GM21515 (cell line): ENCODE measurements around the gene BCAR3.
A peak's percentile ranks its signal among the peaks of the same experiment; 100 is the strongest.

Experiments
- ATAC-seq: cut with Tn5 transposase; IDR thresholded peaks from one replicate; pipeline ENCODE4 v1.9.1; 2021; ENCODE audit not compliant: unreplicated experiment

Gene BCAR3

GRCh38 chr1:93600663-93601062 lies 81.0 kb downstream of the BCAR3 start:
- no peak for ATAC-seq

DNA sequence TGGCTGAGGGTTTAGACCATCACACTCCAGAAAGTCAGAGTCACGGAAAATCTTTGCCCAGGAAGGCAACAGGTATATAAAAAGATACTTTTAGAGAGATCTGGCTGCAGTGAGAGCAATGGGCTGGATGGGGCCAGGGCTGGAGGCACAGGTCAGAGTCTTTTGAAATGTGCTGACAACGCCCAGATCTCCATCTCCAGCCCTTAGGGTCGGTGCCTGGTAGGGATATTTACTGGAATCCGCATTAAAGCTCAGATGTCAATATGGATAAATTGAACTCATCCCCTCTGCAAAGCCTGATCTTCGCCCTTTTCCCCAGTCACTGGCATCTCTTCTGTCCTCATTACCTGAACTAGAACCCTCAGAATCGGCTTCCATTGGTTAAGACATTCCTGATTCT lies 82.2 kb downstream of the BCAR3 start:
- no peak for ATAC-seq

DNA sequence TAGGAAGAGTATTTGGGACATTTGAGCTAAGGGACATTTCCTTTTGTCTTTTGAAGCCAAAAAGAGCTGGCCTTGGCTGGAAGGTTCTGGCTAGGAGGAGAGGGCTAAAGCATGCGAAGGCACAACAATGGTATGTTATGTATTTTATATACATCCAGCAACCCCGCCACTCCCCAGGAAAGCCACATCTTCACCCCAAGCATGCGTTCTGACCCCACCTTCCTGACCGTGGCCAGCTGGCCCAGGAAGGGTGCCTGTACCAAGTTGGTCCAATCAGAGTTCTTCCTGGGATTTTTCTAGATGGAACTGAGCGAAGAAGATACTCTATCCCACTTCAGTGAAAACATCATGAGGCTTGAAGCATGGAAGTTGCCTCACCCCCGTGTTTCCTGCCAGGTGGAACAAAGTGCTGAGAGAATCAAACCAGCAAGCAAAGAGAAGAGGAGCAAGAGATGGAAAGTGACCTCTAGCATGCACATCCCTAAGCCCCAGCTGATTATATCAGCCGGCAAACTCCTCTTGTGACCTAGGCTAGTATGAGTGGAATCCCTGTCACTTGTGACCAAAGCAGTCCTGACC lies 82.7 kb downstream of the BCAR3 start:
- no peak for ATAC-seq

- no peak for ATAC-seq
Measured at GRCh38 chr1:93598396-93598795, 83.2 kb downstream of the BCAR3 start.

DNA sequence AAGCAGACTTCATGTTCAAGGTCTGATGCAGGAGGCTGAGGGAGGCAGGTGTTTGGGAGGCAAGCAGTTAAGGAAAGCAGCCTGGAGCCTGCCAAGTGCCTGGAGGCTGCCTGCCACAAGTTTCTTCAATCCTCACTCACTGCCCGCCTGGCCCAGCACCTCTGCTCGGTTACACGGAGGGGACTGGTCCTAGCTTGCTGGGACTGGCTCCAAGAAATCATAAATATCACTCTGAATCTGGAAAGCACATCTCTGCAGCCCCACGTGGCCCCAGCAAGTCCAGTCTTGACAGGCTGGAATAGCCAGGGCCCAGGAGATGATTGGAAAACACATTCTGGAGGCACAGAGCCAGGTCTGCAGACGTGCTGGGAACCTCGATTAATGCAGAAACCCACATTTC lies 83.9 kb downstream of the BCAR3 start:
- no peak for ATAC-seq

- ATAC-seq = no peak
Measured at GRCh38 chr1:93596329-93597089, 85.1 kb downstream of the BCAR3 start.

GRCh38 chr1:93595743-93596142 lies 85.9 kb downstream of the BCAR3 start:
- no peak for ATAC-seq

DNA sequence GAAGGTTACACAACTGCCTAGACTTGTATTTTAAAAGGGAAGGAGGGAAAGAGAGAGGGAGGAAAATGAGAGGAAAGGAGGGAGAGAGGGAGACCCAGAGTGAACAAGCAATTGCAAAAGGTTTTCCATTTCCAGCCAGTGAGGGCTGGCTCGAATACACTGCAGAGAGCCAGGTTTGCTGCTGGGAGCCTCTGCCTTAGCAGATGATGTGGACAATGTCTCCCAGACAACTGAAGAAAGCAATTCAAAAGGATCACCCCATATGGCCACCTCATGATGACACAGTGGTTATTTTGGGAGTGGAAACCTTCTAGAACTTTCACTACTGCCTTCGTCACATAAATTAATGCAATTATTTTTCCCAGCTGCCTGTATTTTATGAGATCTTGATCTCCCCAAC lies 86.4 kb downstream of the BCAR3 start:
- ATAC-seq = no peak

DNA sequence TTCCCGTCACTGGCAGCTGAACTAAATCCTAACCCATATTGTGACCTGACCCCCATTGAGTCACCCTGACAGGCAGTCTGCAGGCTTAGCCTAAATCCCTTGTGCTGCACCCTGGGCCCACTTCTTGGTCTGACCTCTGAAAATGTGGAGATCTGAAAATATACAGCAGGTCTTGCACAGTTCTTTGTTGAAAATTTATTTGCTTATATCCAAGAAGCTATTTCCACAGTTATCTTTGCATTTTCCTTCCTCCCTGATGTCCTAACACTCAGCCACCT lies 87.1 kb downstream of the BCAR3 start:
- no peak for ATAC-seq

DNA sequence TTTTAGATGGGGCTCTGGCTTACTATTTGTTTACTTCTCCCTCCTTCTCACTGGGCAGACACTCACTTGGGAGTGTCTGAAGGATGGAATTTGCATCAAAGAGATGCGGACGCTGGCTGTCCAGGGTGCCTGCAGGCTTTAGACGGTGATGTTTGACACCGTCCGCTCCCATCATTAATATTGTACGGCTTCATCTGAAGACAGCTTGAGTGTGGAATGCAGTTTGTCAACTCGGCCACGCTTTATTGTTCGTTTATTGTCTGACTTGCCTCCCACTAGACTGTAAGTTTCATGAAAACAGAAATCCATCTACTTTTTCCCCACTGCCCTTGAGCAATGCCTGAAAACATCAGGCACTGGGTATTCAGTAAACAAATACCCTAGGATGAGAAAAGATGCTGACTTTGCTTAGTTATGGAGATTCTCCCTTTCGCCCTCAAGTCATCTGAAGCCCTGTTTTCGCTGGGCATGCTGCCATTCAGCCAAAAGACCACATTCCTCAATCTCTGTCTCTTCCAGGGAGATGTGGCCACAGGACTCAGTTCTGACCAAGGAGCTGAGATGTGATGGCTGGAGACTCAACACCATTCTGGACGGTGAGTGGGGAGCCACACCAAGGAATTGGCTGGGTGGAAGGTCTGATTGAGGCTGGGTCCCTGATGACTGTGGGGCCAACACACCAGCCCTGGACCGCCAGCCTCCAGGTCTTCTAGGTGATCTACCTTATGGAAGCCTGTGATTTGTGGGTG lies 87.6 kb downstream of the BCAR3 start:
- ATAC-seq = no peak

DNA sequence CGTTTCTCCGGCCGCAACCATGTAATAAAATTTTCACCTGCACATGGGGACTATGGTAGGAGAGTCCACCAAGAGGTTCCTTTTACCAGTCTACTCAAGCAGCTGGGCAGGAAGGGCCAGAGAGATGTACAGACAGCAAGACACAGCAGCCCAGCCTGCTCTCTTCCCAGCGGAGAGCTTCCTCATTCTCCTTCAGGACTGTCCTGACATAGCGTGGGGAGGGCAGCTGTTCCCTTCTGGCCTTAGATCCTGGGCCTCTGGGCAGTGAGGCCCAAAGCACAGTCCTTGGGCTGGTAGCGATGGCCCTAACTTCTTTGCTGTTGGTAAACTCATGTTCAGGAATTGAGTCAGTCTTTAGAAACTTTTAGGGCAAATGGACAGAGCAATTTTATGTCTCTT lies 89.1 kb downstream of the BCAR3 start:
- no peak for ATAC-seq

- peak; percentile 72 for ATAC-seq
Measured at GRCh38 chr1:93591676-93592550, 89.7 kb downstream of the BCAR3 start.

GRCh38 chr1:93591291-93591675 lies 90.4 kb downstream of the BCAR3 start:
- ATAC-seq = peak; percentile 12

DNA sequence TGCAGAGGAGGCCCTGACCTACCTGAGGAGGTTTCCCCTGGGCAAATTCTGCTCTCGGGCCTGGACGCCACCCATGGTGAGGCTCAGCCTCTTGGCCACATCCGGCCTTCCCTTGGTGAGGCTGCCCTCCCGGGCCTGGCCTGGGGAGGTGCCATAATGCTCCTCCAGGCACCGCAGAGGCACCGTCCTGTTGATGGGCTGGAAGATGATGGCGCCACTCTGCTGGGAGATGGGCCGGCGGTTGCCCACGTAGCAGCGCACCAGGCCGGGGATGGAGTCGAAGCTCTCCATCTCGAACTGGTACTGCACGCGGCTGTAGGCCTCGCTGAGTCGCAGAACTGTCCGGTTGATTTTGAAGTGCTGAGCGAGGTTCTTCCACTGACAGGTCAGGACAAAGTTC lies 92.7 kb downstream of the BCAR3 start:
- ATAC-seq = no peak

DNA sequence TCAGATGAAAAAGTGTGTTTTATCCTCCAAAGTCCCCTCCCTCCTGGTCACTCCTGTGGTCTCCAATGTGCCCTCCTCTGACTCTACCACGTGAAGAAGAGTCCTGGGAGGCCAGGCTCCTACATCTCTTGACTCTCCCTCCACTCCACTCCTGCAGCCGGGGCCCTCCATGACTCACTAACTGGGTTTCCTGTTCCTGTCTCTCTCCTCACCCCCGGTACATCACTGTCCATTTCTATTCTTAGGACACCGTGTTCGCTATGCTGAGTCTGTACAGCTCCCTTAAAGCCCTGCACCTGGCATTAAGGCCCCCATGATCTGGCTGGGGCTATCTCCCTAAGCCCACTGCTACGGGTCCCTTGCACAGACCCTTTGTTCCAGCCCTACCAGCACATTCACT lies 93.4 kb downstream of the BCAR3 start:
- no peak for ATAC-seq

DNA sequence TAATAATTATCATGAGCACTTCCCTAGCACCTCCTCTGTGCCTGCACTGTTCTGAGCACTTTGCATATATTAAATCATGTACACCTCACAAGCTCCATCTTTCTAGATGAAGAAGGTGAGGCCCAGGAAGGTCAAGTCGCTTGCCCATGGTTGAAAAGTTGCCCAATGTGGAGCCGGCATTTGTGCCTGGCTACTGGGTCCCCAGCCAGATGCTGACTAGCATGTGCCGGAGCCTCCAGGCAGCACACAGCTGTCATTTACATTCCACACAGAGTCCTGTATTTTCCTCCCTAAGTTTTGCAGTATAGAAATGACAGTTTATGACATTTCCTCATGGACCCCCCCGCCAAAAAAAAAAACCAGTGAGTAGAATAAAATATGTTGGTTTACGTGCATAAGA lies 94.3 kb downstream of the BCAR3 start:
- no peak for ATAC-seq

DNA sequence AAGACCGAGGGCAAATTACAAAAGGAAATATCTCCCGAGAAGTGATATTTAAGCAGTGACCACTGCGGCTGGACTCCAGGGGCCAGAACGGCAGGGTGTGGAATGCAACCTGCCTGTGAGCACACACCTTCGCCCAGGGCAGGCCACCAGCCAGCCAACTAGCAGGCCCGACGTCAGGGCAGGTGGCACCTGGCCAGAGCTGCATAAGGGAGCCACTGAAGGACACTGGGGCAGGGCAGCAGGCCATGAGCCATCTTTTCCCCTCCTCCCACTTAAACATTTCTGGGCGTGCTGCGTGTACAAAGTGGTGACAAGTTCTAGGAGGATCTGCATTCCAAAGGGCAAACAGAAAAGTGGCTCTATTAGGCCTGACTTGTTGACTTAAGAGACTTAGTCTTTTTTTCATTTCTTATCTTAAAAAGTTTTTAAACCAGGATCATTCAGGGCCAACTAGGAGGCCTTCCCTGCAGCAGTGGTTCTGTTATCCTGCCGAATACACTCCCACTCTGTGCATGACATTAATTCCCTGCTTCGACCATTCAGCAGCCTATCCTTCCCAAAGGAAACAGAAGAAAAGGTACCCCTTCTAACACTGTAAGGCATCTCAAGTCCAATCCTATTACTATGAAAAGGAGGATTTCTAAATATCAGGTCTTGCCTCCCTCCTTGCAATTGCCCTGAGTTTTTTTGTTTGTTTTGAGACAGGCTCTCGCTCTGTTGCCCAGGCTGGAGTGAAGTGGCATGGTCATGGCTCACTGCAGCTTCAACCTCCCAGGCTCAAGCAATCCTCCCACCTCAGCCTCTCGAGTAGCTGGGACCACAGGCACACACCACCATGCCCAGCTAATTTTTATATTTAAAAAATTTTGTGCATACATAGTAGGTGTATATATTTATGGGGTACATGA lies 96.3 kb downstream of the BCAR3 start:
- no peak for ATAC-seq

- ATAC-seq = no peak
Measured at GRCh38 chr1:93584261-93585003, 97.2 kb downstream of the BCAR3 start.

DNA sequence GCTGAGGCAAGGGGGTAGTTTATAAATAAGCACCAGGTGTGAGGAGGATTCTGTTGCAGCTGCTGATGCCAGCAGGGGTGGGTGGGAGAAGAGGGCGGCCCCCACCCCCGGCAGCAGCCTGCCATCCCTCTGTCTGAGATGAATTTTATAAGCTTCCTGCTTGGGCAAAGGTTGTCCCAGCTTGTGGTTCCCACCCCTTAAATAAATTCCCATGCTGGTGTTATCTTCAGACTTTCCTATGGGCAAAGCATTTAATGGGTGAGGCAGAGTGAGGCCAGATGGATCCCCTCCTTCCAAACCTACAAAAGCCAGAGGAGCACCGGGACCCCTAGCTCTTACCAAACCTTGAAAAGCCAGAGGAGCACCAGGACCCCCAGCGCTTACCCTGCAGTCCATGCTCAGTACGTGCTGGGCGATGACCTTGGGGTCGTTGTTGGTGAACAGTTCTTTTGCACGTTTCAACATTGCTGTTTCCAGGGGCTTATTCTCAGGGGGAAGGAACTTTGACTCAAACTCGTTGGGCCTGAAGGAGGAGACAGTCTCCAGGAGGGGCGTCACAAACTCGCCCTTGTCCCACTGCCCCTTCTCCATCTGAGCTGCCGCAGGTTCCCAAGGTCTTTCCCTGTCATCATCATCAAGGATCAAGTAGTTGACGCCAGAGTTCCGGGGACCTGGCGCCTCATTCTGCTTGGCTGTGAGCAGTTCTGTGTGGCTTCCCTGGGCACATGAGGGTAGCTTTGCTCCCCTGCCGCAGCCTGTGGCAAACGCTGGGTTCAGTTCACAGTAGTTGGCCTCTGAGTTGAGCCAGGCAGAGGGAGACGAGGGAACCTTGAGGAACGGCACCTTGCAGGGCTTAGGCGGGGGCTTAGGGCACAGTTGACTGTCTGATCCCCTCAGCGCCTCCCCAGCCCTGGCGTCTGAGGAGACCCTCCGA lies 99.5 kb downstream of the BCAR3 start:
- ATAC-seq = no peak
